ENCODE data around the gene PODXL2.

DNA sequence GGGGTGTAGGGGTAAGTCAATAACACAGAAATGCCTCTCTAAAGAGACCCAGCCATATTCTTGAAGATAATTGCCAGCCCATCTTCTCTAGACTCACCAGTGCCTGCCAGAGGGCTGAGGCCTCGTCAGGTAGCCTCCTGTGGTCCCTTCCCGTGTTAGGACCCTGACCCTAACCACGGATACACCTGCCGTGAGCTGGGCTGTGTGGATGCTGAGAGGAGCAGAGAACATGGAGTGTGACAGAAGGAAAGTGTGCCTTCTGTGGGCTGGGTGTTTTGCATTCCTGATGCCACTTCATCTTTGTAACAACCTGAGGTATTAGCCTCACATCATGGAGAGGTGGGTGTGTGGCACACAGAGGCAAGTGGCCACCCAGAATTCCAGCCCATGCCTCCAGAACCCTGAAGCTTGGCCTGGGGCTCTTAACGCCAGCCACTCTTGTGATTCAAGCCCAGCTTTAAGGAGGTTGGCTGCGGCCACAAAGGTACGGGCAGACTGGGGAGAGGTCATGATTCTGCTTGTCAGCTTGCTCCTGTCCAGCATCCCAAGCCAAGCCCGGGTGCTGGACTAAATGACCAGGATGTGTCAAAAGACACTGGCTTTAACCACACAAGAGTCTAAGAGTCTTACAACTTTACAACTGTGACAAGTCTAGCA lies 22.7 kb downstream of the PODXL2 start:
- TF ChIP-seq POLR2A (IDR thresholded peaks at IDR 0.05; ENCODE audit: low read length) (no peak), GATA1 (IDR thresholded peaks at IDR 0.05; ENCODE audit: low read depth, low read length) (no peak)
